Amniotic epithelial cell (primary cell): Measurements from ENCODE around the gene HOXC11.

Experiments
- DNase-seq: peaks from one replicate; pipeline ENCODE4 v3.0.0-alpha.2; 2010; ENCODE audit warnings: low read depth

HOXC11 gene

DNA sequence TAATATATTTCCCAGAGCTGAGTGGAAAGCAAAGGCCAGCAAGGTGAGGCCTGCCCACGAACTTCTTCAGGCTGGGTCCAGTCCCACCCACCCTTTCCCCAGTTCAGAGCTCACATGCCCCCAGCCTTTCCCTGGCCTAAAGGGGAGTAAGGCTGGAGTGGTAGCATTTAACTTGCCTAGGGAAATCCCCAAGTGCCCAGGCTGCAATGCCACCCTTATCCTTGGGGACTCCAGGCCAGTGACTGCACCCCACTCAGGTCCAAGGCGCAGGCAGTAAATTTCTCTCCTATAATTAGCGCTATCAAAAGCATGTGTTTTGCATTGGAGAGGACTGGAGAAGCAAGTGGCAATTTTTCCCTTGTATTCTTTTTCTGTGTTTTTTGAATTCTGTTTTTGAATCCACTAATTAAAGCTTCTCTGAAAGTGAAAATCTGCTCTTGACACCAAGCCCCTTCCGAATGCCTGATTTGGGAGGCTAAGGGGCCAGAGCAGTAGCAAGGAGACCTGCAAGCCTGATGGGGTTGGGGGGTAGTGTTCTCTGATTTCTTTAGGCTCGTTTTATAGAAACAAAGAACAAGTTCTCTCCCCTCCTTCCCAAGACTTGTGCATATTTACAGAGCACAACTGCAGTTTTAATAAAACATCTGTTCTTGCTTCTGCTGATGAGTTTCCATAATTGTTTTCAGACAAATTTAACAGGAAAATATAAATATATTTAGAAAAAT is 51.8 kb downstream of the HOXC11 start:
- no peak for DNase-seq

DNA sequence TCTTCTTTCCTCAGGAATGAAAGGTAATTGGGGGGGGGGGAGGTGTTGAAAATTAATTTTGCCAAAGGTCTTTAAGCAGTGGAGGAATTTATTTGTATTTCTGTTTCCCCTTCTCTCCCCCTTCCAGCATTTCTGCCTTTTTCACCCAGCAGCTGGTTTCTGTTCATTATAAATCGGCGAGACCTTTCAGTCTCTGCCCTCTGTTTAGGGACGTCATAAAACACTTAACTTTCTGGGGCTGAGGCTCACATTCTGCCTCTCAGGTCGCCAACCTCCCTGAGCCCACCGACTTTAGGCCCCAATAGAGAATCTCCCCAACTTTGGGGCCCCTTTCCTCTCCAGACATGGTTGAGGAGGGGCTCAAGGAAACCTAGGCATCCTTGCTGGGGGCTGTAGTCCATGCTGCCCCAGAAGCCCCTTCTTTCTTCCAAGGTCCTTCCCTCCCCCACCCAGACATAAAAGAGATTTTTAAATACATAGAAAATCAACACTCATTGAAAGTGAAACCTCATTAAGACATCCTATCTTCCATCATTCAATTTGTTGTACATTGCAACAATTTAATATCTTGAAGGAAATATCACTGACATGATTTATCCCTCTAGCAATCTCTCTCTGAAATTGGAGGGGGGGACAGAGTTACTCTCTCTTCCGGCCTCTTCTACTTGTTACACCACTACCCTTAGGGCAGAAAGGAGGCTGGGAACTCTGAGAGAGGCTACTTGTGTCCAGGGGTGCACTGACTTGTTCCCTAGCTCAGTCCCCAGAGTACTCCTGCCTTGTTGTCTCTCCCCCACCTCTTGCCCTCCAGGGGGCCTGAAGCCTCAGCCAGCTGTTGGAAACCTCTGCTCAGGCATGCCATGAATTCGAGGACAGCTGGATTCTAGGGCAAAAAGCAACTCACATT is 52.8 kb downstream of the HOXC11 start:
- DNase-seq, result peak; percentile 57

DNA sequence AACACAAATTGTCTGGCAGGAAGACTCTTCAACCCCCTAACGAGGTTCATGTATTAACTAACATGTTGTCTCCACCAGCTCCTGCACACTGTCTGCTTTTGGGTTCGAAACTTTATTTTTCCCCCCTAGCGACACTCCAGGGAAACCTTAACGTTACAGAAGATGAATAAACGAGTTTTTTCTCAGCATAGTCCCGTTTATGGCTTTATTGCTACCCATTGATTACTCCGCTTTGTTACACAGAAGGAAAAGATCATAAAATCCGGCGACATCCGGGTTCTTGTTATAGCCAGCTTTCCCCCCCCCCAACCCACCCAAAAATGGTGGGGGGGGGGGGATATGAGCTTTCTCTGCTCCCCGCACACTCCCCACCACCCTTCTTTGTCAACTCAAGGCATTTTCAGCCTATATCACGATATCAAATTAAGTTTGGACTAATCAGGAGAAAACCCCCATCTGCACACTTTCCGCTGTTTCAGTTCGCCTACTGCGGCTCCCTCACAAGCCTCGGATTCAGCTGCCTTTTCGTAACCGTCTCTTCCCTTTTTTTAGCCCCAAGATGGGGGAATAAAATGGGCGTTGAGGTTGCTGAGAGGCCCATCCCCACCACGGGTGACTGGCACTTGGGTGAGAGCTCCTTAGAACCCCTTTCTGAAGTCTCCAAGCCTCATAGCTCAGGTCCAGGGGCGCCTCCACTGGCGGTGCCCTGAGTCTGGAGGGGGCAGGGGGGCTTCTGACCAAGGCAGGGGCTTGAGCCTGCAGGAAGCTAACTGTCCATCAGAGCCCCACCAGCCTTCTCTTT is 53.9 kb downstream of the HOXC11 start:
- no peak for DNase-seq
